HepG2 (cell line): ENCODE data around the gene MMP24OS. TPM values are rescaled to one million over a fixed set of nuclear protein-coding genes. Genes with fewer than 3 reads are reported as not detected.
"Not testable (repeated sequence)": the region's sequence is repeated elsewhere in the genome, so short reads cannot be mapped to it uniquely, and the experiment has no call there.

Experiments used
- ATAC-seq: fragments of 200-7000 bp; cut with Tn5 transposase; 3 replicates; pipeline ENCODE4 v1.9.1; 2020; ENCODE audit warnings: mild to moderate bottlenecking, moderate library complexity
- BruUV-seq: library from RNA; stranded (reverse); fragments of 400-500 nt; replicated peaks from 2 replicates; lab custom pipeline; 2021; lab: Mats Ljungman, UMichigan
- CTCF ChIA-PET: fragments of 300-600 bp; formaldehyde crosslinking; extraction: SDS; loops from one replicate; lab custom pipeline; 2021; ENCODE audit warnings: low total read pairs, inconsistent platforms, low intra/inter-chr PET ratio; lab: Yijun Ruan, JAX
- POLR2A ChIA-PET: fragments of 350-600 bp; sonication (Branson Sonifier 250); formaldehyde crosslinking; loops from one replicate; lab custom pipeline; 2020; ENCODE audit warnings: antibody characterized with exemption, inconsistent platforms; lab: Yijun Ruan, JAX
- DNase-seq: peaks from one replicate; pipeline ENCODE4 v3.0.0-alpha.2; 2015; ENCODE audit warnings: low spot score
- FAIRE-seq: peaks from 3 replicates; lab custom pipeline; 2011; peaks lifted over from hg19 to GRCh38; lab: Jason Lieb, UNC
- H2AFZ ChIP-seq: one replicate; pipeline ENCODE4 v1.6.1; 2011; ENCODE audit warnings: low read length, inconsistent platforms
- H3K27ac ChIP-seq: fragments of 300-600 bp; 3 replicates; pipeline ENCODE4 v1.8.0; 2011; ENCODE audit warnings: mixed run types, mild to moderate bottlenecking, mixed read lengths, low read length, inconsistent platforms; ENCODE audit not compliant: insufficient read depth; ENCODE audit errors: extremely low read length
- H3K27me3 ChIP-seq, 2 experiments: fragments of 200-600 bp in 1 of 2; 2 replicates in 1 of 2; 3 replicates in 1 of 2; pipeline versions ENCODE4 v1.6.0 to v1.8.0; 2011; ENCODE audit warnings: low read length in 2 of 2, mild to moderate bottlenecking in 2 of 2, moderate library complexity in 2 of 2, inconsistent platforms in 1 of 2; ENCODE audit not compliant: insufficient read depth in 2 of 2, control insufficient read depth in 1 of 2
- H3K36me3 ChIP-seq, 2 experiments: fragments of 200-600 bp in 1 of 2; replicated peaks in 1 of 2; 2 replicates in 1 of 2; 3 replicates in 1 of 2; pipeline versions ENCODE4 v1.5.1 to v1.8.0; 2011; ENCODE audit warnings: low read length in 2 of 2, inconsistent platforms in 1 of 2; ENCODE audit not compliant: insufficient read depth in 2 of 2, control insufficient read depth in 1 of 2
- H3K4me1 ChIP-seq: 2 replicates; pipeline ENCODE4 v1.5.1; 2012; ENCODE audit warnings: low read length, inconsistent platforms; ENCODE audit not compliant: insufficient read depth
- H3K4me2 ChIP-seq: 2 replicates; pipeline ENCODE4 v1.6.0; 2011; ENCODE audit warnings: low read depth, low read length, inconsistent platforms
- H3K4me3 ChIP-seq, 3 experiments: fragments of 200-600 bp in 1 of 3; sonication (generic), shearing (Covaris generic) in 1 of 3; replicated peaks in 1 of 3; 2 replicates each; pipeline ENCODE4 v1.5.1; 2011 to 2016; ENCODE audit warnings: low read length in 3 of 3, inconsistent platforms in 2 of 3, low read depth in 2 of 3, mild to moderate bottlenecking in 2 of 3, control low read depth in 1 of 3, mixed read lengths in 1 of 3; ENCODE audit not compliant: insufficient read depth in 1 of 3
- H3K79me2 ChIP-seq: one replicate; pipeline ENCODE4 v1.6.1; 2011; ENCODE audit warnings: low read length, inconsistent platforms; ENCODE audit not compliant: insufficient read depth
- H3K9ac ChIP-seq: 2 replicates; pipeline ENCODE4 v1.6.0; 2011; ENCODE audit warnings: mild to moderate bottlenecking, low read depth, low read length, inconsistent platforms; ENCODE audit not compliant: insufficient read depth
- H3K9me3 ChIP-seq: 2 replicates; pipeline ENCODE4 v1.5.1; 2012; ENCODE audit warnings: mild to moderate bottlenecking, low read length
- H4K20me1 ChIP-seq: 2 replicates; pipeline ENCODE4 v1.6.0; 2011; ENCODE audit warnings: inconsistent platforms, mild to moderate bottlenecking, low read length, moderate library complexity; ENCODE audit not compliant: insufficient read depth
- PAXIP1 ChIP-seq: sonication (generic); formaldehyde crosslinking; conservative IDR thresholded peaks from 2 replicates; pipeline ENCODE4 v1.4.0; 2020; ENCODE audit warnings: mild to moderate bottlenecking, missing genetic modification reagents, moderate library complexity
- THAP7 ChIP-seq: sonication (generic); formaldehyde crosslinking; IDR thresholded peaks from 2 replicates; pipeline ENCODE4 v1.8.1; 2023; ENCODE audit warnings: mild to moderate bottlenecking, missing genetic modification reagents
- ZNF281 ChIP-seq: sonication (generic); formaldehyde crosslinking; IDR thresholded peaks from 2 replicates; pipeline ENCODE4 v1.4.0; 2020; ENCODE audit warnings: missing genetic modification reagents, borderline replicate concordance
- ZNF687 ChIP-seq: sonication (generic); formaldehyde crosslinking; IDR thresholded peaks from 2 replicates; pipeline ENCODE4 v1.5.1; 2020; ENCODE audit warnings: mild to moderate bottlenecking, missing genetic modification reagents, moderate library complexity
- WGBS: methylation state at CpG from one replicate; pipeline ENCODE4 v1.1.6; 2017; ENCODE audit warnings: low lambda C conversion rate; 5-methylcytosine and 5-hydroxymethylcytosine counted together
- in situ Hi-C: cut with HindIII; loops from 2 replicates; pipeline ENCODE4 v1.10.0; 2017; ENCODE audit warnings: low pct_unique_long_range_greater_than_20kb; ENCODE audit not compliant: extremely low pct_ligation_motif_present
- intact Hi-C: fragments of 100-400 bp; cut with micrococcal nuclease; formaldehyde crosslinking; loops from one replicate; pipeline ENCODE4 v1.10.0; 2022; ENCODE audit not compliant: unreplicated experiment
- polyA plus RNA-seq, 8 experiments: library from polyadenylated mRNA; depleted of rRNA in 3 of 8; stranded (reverse) in 7 of 8; unstranded in 1 of 8; fragments of >200 nt; fragmentation: Illumina TruSeq in 4 of 8; extraction: Trizol in 4 of 8; gene quantifications; 2 replicates each; pipeline versions ENCODE4 v1.2.1 to v1.2.3, GENCODE V29; 2011 to 2016; ENCODE audit warnings: low read depth in 4 of 8, missing spikeins in 1 of 8, mixed read lengths in 1 of 8; ENCODE audit not compliant: insufficient read depth in 1 of 8
- total RNA-seq, 5 experiments: library from RNA; depleted of rRNA; stranded (reverse); fragments of >200 nt; fragmentation: Illumina TruSeq; extraction: Trizol; gene quantifications; 2 replicates each; pipeline ENCODE4 v1.2.3, GENCODE V29; 2016; ENCODE audit warnings: low read depth in 1 of 5

MMP24OS gene
- total and polyA plus RNA-seq, 2 of the 13 experiments (the other 11 are each of a cell fraction or from before 2014, with no cell fraction given) = 6.0 to 8.5 TPM

GRCh38 chr20:35262321-35262720 is 15.6 kb downstream of the MMP24OS start:
- 80% methylated on average over 9 of the region's 10 CpGs for WGBS
- not testable (repeated sequence) for BruUV-seq

GRCh38 chr20:35260426-35260825 is 17.5 kb downstream of the MMP24OS start:
- 77% methylated on average over 6 of the region's 6 CpGs for WGBS
- H4K20me1 ChIP-seq = no peaks in the 10 kb centered on the region
- H3K9me3 ChIP-seq = no peaks in the 10 kb centered on the region
- H3K4me1 ChIP-seq = peaks cover 49% of the 10 kb centered on the region
- in situ Hi-C loops (loop anchor here (5.0 to 10.0 kb wide), 2 partner anchors 43 to 386 kb away; partner anchors contain the start of genes ACSS2 and GGT7), intact Hi-C loops (loop anchor here (5.0 kb wide), 1 partner anchor 283 kb away; no protein-coding TSS in a partner anchor)
- DNase-seq (no peak), FAIRE-seq (no peak), ATAC-seq (peak; percentile 7; the same call in 1 of the 3 replicates)
- H3K27ac ChIP-seq = no peak overlapping the region
- no peak overlapping the region for H3K4me2 ChIP-seq
- H3K27me3 ChIP-seq = no peaks in the 10 kb centered on the region
- no peak overlapping the region for H3K4me3 ChIP-seq
- no peaks in the 10 kb centered on the region for H3K79me2 ChIP-seq
- no peak overlapping the region for H2AFZ ChIP-seq
- ChIA-PET CTCF (no interaction called here), POLR2A (no interaction called here)
- no peaks in the 10 kb centered on the region for H3K36me3 ChIP-seq
- BruUV-seq = no TSS peak
- H3K9ac ChIP-seq = no peak overlapping the region
- 0 out of 2 replicates have a peak, but pooled peaks have one; percentile 27 for TF ChIP-seq THAP7
- TF ChIP-seq PAXIP1 (CRISPR knock-in tag) = no peak
- 0 out of 2 replicates have a peak, but pooled peaks have one; percentile 29 for TF ChIP-seq ZNF687
- TF ChIP-seq ZNF281 (CRISPR knock-in tag) = peak; percentile 38; the same call in 1 of the 2 replicates

More at GRCh38 chr20:35262321-35262720, 15.6 kb downstream of the MMP24OS start:
- H3K36me3 ChIP-seq, ATAC-seq, DNase-seq, H3K4me3 ChIP-seq, H3K79me2 ChIP-seq, CTCF ChIA-PET, H3K4me2 ChIP-seq, FAIRE-seq, H2AFZ ChIP-seq, H4K20me1 ChIP-seq, H3K9ac ChIP-seq, H3K27me3 ChIP-seq, H3K27ac ChIP-seq, H3K9me3 ChIP-seq, POLR2A ChIA-PET: not testable (repeated sequence)
- in situ Hi-C loops (loop anchor here (5.0 to 10.0 kb wide), 2 partner anchors 45 to 388 kb away; partner anchors contain the start of genes ACSS2 and GGT7), intact Hi-C loops (loop anchor here (5.0 kb wide), 1 partner anchor 285 kb away; no protein-coding TSS in a partner anchor)
- peaks cover 45% of the 10 kb centered on the region for H3K4me1 ChIP-seq
